Activated gamma-delta T cell treated with anti-CD3 and anti-CD28 coated beads, Interleukin-2, amount 50 U/mL, for 16 hours (primary cell): ENCODE measurements around the gene ZNF174.

Source experiments
- DNase-seq: peaks from one replicate; pipeline ENCODE4 v3.0.0-alpha.2; 2020; ENCODE audit warnings: low read depth

Gene ZNF174

DNA sequence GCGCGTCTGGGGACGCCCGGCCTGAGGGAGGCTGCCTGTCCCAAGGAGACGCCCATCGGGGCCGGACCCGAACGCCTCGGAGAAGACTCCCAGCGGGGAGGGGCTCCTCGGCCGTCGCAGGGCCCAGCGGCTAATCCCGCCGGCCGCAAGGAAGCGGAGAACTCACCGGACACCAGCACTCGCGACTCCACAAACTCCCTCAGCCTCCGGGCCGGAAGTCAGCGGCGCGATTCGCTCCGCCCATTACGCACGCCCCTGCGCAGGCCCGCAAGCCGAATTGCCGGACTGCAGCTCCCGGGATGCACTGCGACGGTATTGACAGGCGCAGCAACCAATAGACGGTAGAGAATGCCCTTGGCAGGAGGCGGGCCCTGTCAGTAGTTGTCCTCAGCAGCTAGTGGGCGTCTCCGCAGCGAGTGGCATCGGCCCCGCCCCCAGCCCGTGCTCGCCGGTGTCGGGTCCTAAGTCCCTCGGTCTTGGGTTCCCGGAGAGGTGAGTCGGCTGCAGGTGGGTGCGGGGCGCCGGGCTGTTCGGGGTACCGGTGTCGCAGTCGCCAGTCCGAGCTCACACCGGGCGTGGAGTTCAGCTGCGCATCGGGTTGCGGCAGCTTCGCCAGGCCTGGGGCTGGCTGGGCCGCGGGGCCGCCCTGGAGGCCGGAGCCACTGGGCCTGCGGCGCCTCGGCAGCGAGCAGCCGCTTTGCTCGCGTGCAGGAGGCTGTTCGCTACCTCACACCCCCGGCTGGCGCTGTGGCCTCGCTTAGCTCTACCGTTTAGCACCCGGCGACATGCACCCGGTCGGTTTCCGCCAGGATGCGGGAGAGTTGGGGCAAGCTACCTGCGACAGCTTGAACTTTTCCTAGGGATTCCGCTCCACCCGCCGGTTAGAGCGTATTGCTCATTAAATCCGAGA, at the start of gene ZNF174, which contains the start of gene ZSCAN32:
Gene ZNF174 (plus strand): TSS at position 437 of the 910 bp plus-strand sequence. CDS start 790 bp downstream, outside the sequence.
Gene ZSCAN32 (minus strand): TSS at position 226 of the 910 bp plus-strand sequence. CDS start 3,447 bp downstream, outside the sequence.
- DNase-seq: peak; percentile 97

DNA sequence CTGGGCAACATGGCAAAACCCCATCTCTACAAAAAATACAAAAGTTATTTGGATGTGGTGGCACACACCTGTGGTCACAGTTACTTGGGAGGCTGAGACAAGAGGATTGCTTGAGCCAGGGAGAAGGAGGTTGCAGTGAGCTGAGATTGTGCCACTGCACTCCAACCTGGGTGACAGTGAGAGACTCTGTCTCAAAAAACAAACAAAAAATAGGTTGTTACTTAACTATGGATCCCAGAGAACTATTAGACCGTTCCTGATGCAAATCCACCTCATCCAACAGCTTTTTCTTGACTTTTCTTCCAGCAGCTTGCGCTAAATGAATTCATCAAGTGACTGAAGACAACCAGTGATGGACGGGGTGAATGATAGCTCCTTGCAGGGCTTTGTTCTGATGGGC, 45.4 kb upstream of the ZNF174 start, which contains the start of gene OR2C1:
Gene OR2C1 (plus strand): TSS at position 301 of the 400 bp plus-strand sequence. CDS start 52 bp downstream, at position 353.
- no peak for DNase-seq

DNA sequence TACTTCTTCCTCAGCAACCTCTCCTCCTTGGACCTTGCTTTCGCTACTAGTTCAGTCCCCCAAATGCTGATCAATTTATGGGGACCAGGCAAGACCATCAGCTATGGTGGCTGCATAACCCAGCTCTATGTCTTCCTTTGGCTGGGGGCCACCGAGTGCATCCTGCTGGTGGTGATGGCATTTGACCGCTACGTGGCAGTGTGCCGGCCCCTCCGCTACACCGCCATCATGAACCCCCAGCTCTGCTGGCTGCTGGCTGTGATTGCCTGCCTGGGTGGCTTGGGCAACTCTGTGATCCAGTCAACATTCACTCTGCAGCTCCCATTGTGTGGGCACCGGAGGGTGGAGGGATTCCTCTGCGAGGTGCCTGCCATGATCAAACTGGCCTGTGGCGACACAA, 44.9 kb upstream of the ZNF174 start:
- no peak for DNase-seq

DNA sequence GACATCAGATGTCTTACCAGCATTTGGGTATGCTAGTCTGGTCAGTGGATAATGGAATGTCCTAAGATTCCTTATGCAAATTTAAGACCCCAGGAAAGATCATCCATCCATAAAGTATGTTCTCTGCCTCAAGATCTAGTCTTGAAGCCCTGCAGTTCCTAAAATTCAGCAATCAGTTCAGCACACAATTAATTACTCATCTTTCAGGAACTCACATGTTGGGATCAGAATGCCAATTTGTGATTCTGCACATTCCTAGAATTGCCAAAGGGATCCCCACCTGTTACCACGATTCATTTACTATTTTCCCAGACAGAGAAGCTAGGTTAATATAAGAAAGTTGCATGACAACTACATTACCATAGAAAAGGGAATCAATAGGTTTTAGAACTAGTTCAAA, 42.1 kb upstream of the ZNF174 start:
- no peak for DNase-seq

DNA sequence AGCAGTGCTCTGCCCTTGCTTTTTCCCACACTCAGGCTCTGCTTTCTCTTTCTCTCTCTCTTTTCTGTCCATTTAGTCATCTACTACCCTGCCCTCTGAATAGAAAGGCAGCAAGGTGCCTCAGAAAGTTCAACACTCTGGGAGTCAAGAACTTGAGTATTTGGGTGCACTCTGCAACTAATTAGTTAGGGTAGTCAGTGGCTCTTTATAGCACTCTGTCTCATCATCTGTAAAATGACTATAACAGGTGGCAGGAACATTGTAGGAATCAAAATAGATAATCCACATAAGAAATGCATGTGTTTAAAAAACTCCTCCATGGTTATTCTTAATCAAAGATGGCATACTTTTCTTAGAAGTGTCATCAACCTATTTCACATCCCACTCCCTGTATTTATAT, 38.1 kb upstream of the ZNF174 start:
- DNase-seq: no peak

DNA sequence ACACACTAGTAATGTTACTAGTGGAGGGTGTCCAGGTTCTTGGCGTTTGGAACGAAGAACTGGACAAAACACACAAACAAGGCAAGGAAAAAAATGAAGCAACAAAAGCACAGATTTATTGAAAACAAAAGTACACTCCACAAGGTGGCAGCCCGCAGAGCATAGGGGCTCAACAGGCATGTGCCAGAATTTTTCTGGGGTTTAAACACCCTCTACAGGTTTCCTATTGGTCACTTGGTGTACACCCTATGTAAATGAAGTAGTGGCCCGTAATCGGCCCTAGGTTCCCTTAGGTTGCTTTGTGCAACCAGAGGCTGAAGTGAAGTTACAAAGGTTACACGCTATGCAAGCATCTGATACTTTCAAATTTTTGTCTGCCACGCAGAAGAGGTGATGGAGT, 37.2 kb upstream of the ZNF174 start:
- no peak for DNase-seq

DNA sequence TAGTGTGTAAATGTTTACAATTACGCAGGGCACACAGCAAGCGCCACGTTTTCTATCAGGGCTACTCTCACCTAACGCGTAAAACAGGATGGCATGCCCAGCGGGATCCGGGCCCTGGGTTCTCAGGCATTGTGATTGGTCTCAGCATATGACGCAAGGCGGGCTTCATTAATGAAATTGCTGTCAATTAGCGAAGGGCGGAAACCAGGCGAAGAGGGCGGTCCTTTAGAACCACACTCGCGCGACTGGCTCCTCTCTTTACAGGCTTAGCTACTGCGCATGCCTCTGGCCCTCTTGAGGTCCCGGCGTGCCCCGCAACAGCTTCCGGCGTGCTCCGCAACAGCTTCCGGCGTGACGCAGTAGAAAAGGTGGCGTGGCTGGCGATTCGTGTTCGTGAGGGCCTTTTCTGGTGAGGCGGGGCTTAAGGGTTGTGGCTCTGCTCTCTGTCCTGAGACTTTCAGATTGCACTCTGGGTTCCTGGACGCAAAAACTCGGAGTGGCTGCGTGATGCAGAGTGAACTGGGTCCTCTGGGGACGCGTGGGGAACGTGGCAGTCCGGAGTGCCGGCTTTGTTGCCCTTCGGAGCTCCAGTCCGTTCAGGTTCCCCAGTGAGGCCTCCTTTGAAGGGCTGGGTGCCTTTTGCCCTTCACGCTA, 36.1 kb upstream of the ZNF174 start:
- peak; percentile 70 for DNase-seq

DNA sequence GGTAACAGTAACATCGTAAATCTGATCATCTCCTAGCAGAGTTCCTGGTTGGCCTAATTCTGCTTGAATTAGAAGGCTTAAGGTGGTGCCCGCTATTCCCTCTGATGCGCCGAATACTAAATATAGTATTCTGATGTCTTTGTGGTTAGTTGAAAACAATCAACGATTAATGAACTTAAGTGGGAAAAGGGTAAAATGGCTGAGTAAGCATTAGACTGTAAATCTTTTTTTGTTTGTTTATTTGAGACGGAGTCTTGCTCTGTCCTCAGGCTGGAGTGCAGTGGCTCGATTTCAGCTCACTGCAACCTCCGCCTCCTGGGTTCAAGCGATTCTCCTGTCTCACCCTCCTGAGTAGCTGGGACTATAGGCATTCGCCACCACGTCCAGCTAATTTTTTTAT, 31.9 kb upstream of the ZNF174 start:
- no peak for DNase-seq

DNA sequence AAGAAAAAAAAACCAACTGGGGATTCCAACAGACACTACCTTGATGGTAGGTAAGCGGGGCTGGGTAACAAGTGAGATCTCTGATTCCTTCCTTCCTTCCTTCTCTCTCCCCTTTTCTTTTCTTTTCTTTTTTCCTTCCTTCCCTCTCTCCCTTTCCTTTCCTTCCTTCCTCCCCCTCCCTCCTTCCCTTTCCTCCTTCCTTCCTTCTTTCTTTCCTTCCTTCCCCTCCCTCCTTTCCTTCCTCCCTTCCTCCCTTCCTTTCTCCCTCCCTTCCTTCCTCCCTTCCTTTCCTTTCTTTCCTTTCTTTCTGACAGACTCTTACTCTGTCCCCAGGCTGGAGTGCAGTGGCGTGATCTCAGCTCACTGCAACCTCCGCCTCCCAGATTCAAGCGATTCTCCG, 25.3 kb upstream of the ZNF174 start:
- no peak for DNase-seq

DNA sequence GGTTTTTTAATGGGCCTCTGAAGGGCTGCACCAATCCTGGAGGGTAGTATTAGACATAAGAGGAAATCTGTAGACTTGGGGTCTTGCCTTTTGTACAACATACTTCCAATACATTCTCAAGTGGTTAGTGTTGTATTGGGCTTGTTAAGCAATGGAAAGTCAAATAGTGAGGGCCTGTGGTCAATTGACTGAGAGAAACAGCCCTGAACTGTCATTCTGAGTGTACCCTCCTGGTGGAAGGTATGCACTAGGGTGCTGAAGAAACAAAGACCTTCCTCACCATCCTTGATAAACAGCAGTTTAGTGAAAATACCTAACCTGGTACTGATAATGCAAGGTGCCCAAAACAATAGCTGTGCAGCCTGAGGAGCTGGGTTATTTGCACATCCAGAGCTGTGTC, 23.1 kb upstream of the ZNF174 start:
- DNase-seq: no peak

DNA sequence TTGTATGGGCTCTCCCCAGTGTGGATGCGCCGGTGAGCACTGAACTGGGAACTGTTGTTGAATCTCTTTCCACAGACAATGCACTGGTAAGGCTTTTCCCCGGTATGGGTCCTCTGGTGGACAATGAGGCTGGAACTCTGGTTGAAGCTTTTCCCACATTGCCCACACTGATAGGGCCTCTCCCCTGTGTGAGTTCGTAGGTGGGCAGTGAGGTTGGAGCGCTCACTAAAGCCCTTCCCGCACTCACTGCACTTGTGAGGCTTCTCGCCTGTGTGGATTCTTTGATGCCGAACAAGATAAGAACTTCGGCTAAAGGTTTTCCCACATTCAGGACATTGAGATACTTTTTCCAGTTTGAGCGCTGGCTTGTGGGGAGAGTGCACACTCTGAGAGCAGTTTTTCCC, 18.0 kb upstream of the ZNF174 start:
- no peak for DNase-seq

DNA sequence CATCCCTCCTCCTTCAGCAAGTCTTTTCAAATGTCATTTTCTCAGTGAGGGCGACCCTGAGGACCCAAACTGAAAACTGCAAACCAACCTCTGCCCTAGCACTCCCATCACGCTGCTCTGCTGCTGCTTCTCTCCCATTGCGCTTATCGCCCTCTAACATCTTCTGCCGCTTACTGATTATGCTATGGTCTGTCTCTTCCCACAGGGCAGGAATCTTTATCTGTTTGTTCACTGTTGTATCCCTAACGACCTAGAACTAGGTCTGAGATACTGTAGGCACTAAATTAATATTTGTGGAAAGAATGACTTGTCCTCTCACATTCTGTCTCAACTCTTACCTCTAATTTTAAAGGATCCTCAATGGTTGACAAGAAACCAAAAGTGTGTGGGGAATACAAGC, 12.7 kb upstream of the ZNF174 start:
- DNase-seq: no peak

DNA sequence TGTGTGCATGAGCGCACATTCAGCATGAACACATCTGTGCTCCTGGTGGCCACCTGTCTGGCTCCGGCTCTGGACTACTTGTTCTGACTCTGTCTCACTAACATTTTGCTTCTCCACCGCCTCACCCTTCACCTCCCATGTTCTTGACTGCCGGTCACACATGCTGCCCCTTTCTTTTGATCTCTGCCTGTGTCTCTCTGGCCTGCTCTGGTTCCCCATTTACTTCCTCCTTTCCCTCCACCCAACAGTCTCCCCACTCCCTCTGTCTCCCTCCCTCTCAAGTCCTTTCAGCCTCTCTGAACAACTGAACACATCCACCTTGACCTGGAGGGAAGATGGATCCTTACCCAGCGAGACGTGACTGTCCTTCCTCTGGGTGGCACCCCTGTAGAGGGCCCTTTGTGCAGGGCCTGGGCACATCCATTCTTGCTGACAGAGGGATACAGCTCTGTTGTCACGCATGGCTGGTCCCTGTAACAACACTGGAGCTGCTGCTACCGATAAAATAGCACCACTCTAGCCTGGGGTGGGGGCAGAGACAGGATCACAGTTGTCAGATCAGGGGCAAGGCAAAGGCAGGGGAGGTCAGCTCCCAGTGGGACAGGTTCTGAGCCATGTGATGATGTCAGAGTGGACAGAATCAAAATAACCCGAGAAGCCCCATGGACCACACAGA, 11.2 kb upstream of the ZNF174 start:
- no peak for DNase-seq

DNA sequence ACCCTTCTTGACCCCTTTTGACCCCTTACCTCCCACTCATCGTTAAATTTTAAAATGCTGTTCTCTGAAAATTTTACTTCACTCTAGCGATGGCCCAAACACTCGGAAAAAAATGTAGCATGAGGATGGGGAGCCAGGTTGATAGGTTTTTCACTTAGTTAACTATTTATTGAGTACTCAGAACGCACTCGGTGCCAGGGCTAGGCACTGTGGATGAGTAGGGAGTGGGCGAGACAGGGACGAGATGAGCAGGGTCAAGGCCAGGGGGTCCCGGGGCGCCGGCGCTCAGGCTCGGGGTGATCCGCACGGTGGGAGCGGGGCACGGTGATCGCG, 603 bp upstream of the ZNF174 start:
- DNase-seq: no peak

DNA sequence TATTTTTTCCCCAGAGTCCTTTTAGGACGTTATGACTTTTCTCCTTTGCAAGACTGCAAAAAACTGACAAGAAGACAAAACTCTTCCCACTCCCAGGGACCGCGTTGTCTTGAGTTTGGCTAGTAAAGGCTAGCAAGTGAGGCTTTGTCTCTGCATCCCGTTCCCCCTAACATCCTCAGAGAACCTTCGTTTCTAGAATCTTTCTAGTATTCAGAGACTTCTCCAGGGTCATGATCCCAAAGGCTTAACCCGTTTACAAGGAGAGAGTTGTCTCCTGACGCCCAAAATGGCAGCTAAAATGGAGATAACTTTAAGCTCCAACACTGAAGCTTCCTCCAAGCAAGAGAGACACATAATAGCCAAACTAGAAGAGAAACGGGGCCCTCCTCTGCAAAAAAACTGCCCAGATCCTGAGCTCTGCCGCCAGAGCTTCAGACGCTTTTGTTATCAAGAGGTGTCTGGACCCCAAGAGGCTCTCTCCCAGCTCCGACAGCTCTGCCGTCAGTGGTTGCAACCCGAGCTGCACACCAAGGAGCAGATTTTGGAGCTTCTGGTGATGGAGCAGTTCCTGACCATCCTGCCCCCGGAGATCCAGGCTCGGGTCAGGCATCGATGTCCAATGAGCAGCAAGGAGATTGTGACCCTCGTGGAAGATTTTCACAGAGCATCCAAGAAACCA, 843 bp downstream of the ZNF174 start:
- no peak for DNase-seq

DNA sequence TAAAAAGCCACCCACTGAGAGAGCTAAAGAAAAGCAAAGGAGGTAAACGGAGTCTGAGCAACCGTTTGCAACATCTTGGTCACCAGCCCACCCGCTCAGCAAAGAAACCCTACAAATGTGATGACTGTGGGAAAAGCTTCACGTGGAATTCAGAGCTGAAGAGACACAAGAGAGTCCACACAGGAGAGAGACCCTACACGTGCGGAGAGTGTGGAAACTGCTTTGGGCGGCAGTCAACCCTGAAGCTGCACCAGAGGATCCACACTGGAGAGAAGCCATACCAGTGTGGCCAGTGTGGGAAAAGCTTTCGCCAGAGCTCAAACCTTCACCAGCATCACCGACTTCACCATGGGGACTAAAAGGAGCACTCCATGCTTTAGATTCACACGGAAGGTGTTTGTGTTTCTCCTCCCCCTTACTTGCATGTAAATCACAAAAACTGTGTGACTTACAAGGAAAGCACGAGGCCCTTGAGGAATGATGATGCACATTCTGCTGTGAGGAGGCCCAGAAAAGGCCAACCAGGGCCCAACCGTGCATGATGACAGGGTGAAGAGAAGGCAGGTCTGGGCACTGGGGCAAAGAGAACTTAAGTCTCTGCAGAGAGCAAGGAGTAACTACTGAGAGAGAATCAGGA, 7.7 kb downstream of the ZNF174 start:
- no peak for DNase-seq

DNA sequence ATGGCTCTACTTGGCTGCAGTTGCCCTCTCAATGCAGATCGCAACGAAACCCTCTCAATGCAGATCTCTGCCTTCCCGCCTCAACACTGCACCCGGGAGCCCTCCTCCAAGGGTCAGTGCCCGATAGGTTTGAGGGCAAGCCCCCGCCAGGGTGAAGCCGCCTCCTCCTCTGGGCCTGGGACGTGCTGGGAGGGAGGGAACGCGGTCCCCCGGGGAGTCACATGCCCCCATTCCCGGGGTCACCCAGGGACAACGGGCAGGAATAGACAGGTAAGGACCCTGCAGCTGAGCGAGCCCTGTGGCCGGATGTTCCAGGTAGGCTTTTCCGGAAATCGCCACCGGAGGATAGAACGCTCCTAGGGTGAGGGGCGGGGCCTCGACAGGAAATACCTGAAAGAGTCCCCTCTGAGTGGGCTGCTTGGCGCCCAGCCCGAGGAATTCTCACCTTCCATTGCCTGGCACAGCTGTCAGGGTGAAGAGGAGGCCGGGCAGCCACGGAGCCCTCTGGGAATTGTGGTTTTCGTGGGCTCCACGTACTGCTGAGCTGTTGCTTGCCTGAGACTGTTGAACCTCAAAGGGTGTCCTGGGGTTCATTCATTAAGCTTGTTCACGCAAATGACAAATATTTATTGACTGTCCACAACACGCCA, 12.8 kb downstream of the ZNF174 start:
- no peak for DNase-seq

DNA sequence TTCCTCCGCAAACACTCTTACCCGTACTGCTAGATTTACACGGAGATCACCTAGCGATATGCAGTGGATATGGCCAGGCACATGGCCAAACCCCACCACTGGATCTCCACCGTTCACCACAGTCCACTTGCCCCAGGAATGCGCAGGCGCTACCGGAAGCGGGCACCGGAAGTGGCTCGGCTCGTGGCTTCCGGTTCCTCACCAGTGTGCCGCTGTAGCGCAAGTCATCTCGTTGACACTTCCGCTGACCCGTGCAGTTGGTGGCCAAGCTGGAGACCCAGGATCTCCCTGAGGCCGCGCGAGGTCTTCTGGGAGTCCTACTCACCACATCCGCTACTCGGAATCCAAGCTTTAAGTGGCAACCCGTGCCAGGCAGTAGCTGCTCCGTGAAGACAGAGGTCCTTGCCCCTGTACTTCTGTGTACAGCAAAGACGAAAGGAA, 30.8 kb downstream of the ZNF174 start:
- DNase-seq: peak; percentile 35

DNA sequence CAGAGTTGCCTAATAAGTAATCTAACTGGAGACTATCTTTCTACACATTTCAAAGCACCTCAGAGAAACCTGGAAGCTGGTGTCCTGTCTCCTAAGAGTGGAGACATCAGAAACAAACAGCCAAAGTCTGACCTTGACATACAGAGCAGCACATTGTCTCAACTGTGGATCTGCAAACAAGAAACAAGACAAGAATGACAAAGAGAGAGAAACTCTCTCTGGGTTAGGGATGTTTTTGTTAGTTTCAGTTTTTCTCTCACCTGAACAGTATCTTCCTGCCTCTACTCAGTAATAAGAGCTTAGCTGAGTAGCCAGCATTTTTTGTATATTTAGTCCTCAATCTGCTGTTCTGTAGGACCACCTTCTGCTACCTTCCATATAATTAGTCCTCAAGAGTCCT, 33.4 kb downstream of the ZNF174 start:
- no peak for DNase-seq

DNA sequence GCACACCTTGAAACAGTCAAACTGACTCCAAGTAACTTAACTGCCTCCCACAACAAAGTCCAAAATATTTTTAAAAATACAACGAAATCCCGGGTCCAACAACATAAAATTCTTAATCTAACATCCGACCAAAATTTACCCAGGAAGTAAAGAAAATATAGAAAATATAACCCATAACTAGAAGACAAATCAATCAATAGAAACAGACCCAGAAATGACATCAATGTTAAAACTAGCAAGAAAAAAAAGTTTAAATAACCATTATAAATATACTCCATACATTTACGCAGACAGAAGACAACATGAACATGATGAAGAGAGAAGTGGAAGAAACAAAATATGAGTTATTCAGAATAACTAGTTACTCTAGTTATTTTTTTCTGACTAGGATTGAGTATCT, 38.6 kb downstream of the ZNF174 start:
- no peak for DNase-seq
